Islet precursor cell (in vitro differentiated cells): ENCODE results near the gene ARFIP2.
"Not testable (repeated sequence)": the region's sequence is repeated elsewhere in the genome, so short reads cannot be mapped to it uniquely, and the experiment has no call there.

Experiments used
- DNase-seq: peaks from one replicate; pipeline ENCODE4 v3.0.0-alpha.2; 2018

Gene ARFIP2

GRCh38 chr11:6481012-6481923, at the start of gene ARFIP2, which contains the start of gene TIMM10B:
Gene ARFIP2 (minus strand): TSS chr11:6481331. CDS start chr11:6480421, 910 bp downstream.
Gene TIMM10B (plus strand): TSS chr11:6481501. CDS start chr11:6481517, 16 bp downstream.
- peak; percentile 99 for DNase-seq

GRCh38 chr11:6530848-6531247, 49.7 kb upstream of the ARFIP2 start:
- no peak for DNase-seq

- DNase-seq, result no peak
Measured at GRCh38 chr11:6529266-6529665, 48.1 kb upstream of the ARFIP2 start.

GRCh38 chr11:6526411-6527135, 45.4 kb upstream of the ARFIP2 start:
- no peak for DNase-seq

DNA sequence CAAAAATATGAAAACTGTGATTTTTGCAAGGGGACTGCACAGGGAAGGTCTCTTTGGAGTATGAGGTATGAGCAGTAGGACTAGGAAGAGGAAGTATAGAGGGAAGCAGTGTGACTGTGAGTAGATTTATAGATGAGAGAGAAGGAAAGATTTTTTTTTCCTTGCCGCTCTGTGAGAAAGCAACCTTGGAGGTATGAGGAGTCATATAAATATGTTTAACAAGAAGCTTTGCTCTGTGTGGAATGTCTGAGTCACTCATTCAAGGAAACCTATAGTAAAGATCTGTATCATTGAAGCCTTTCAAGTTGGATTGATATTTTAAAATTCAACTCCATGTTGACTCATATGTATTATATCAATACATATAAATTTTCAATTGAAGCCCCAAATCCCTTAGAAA, 42.1 kb upstream of the ARFIP2 start:
- no peak for DNase-seq

GRCh38 chr11:6521946-6522345, 40.8 kb upstream of the ARFIP2 start:
- DNase-seq, result not testable (repeated sequence)

- no peak for DNase-seq
Measured at GRCh38 chr11:6520265-6520664, 39.1 kb upstream of the ARFIP2 start.

- DNase-seq, result no peak
Measured at GRCh38 chr11:6516865-6517264, 35.7 kb upstream of the ARFIP2 start.

DNA sequence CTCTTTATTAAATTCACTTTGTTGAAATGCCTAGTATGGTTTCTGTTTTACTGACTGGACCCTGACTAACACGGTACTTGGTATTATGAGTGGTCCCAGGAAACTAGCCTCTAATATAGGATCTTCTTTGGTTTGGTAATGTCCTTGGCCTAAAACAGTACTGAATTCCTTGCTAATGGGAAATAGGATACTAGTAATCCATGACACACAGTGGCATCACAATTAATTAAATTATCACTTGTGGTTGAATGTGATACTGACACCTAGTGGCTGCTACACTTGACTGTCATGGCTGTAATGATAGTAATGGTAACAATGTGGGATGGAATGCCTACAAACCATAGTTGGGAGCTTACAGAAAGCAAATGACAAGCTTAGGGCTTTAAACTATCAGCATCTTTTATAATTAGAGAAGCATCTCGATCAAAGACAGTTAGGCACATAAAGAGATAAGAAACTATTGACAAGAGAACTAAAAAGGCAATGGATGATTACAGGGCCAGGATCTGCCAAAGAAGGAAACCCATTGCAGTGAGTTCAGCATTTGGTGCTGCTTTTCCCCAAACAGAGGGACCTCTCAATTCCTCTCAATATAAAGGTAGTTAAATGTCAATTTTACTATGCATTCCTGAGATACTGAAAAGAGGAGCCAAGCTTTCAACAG, 24.6 kb upstream of the ARFIP2 start:
- no peak for DNase-seq

DNA sequence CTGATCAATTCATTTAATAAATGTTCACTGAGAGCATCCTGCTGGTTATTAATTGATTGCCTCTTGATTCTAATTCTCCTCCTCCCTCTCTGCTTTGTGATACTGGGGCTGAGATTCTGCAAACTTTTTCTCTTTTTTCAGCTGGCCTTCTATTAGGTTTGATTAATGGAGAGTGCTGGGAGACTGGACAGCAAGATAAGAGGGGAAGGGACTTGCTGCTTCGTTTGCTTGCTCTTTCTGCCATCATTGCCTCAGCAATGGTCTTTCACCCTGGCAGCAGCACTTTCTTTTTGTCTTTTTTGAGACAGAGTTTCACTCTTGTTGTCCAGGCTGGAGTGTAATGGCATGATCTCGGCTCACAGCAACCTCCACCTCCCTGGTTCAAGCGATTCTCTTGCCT, 23.0 kb upstream of the ARFIP2 start:
- DNase-seq, result no peak

DNA sequence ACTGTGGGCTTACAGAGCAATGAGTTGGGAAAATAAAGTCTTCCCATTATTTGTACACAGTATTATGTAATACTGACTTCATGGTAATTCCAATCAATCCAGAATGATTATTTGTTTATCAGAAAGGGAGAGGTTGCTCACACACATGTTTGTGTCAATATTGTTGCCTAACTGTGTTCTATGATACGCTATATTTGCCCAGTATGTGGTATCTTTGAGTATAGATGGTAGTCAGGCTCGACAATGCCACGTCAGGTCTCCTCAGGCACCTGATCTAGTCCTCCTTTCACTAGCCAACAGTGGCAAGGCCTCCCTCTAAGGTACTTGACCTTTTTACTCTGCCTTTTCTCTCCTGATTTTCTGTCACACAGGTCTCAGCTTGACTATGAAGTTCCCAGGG, 21.3 kb upstream of the ARFIP2 start:
- DNase-seq, result no peak

DNA sequence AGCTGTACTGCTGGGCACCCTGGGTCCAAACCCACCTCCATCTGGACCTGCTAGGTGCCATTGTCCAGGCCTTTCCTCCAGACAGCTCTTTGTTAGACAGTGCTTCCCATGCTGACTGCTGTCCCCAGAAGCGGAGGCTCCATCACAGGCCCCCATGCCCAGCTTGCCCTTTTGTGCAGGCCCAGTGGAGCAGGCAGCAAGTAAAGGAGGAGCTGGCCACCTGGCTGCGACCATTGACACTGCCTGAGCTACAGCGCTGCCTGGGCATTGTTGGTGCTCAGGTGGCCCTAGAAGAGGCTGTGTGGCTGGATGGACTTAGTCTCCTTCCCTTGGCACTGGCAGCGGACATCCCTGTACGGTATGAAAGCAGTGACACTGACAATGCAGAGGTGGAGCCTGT, 17.4 kb upstream of the ARFIP2 start:
- no peak for DNase-seq

DNA sequence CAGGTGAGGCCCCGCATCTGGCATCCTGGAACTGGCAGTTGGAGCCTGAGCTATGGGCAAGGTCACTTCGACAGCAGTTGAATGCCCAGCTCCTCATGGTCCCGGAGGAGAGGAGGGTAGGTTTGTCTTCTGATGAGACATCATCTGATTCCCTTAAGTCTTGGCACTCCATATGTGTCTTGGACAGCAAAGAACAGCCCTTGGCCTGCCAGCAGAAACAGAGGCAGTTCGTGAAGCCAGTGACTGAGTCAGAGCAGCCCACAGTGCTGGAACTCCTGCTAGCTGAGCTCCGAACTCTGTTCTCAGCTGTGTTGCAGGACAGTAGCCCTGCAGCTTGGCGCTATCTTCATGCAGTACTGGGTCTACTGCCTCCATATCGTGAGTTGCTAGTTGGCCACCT, 17.0 kb upstream of the ARFIP2 start:
- no peak for DNase-seq

- DNase-seq, result no peak
Measured at GRCh38 chr11:6497069-6497839, 16.1 kb upstream of the ARFIP2 start, which contains the start of gene DNHD1. Gene DNHD1 (plus strand): TSS chr11:6497280. CDS start chr11:6498216, 936 bp downstream.

GRCh38 chr11:6489306-6489705, 8.2 kb upstream of the ARFIP2 start:
- no peak for DNase-seq

- DNase-seq, result no peak
Measured at GRCh38 chr11:6488821-6489220, 7.7 kb upstream of the ARFIP2 start.

GRCh38 chr11:6488342-6488741, 7.2 kb upstream of the ARFIP2 start:
- no peak for DNase-seq

GRCh38 chr11:6486938-6487337, 5.8 kb upstream of the ARFIP2 start:
- no peak for DNase-seq

DNA sequence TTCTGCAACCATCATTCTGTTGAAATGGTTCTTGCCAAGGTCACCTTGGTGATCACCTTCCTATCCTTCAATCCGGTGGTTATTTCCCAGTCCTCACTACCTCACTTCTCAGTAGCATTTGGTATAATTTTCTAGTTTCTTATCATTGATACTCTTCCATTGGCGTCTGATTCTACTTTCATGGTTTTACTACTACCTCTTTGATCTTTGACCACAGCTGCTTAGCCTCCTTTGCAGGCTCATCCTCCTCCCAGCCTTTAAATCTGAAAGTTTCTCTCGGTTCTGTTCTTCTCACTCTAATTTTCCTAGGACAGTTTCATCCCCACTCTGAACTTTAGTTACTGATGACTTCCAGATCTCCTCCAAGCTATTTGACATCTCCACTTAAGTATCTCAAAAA, 5.1 kb upstream of the ARFIP2 start:
- DNase-seq, result no peak

DNA sequence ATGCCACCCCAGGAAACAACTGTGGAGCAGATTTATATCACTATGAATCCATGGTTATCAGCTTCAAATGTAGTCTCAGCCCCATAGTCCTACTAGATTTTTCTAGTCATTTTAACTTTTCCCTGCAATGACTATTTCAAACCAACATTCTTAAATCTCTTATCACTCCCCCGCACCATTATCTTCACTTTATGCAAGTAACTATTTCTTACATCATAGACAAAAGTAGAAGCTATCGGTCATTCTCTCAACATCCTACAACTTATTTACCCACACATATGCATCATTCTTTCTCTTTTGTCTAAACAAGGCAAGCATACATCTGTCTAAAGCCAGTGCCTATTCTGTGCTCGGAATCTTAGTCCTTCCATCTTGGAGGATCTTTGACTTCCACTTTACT, 4.5 kb upstream of the ARFIP2 start:
- no peak for DNase-seq

GRCh38 chr11:6483015-6483414, 1.9 kb upstream of the ARFIP2 start:
- no peak for DNase-seq

- no peak for DNase-seq
Measured at GRCh38 chr11:6482441-6482840, 1.3 kb upstream of the ARFIP2 start.

DNA sequence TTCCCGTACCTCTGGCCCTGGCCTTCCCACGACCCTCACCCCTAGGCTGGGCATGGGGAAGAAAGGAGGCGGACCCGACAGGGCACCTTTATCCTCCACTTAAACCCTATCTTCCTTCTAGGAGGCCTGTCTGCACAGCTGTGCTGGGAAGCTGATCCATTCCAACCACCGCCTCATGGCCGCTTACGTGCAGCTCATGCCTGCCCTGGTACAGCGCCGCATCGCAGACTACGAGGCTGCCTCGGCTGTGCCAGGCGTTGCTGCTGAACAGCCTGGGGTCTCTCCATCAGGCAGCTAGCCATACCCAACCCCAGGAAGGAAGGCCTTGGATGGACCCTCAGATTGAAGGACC, 769 bp upstream of the ARFIP2 start:
- DNase-seq, result no peak
